ENCODE results near the gene CD4.

The CD4 gene

GRCh38 chr12:6769666-6770065, 19.7 kb upstream of the CD4 start:
- DNase-seq (ENCODE audit: low read depth, low spot score): no peak
- no peak overlapping the region for H3K4me3 ChIP-seq (ENCODE audit: low read depth, low read length)
- in situ Hi-C loops (cut with HindIII; ENCODE audit: low sequenced_read_pairs): no loop called here
- no peak for TF ChIP-seq CTCF (IDR thresholded peaks at IDR 0.05; ENCODE audit: low read depth, low read length)

- in situ Hi-C loops (cut with HindIII; ENCODE audit: low sequenced_read_pairs): no loop called here
- H3K4me3 ChIP-seq (ENCODE audit: low read depth, low read length): no peak overlapping the region
- DNase-seq (ENCODE audit: low read depth, low spot score): no peak
- no peak for TF ChIP-seq CTCF (IDR thresholded peaks at IDR 0.05; ENCODE audit: low read depth, low read length)
Measured at GRCh38 chr12:6770094-6770493, 19.2 kb upstream of the CD4 start.

GRCh38 chr12:6770600-6770999, 18.7 kb upstream of the CD4 start:
- H3K4me3 ChIP-seq (ENCODE audit: low read depth, low read length): no peak overlapping the region
- in situ Hi-C loops (cut with HindIII; ENCODE audit: low sequenced_read_pairs): no loop called here
- no peak for DNase-seq (ENCODE audit: low read depth, low spot score)
- TF ChIP-seq CTCF (IDR thresholded peaks at IDR 0.05; ENCODE audit: low read depth, low read length): no peak

GRCh38 chr12:6771091-6771495, 18.2 kb upstream of the CD4 start:
- in situ Hi-C loops (cut with HindIII; ENCODE audit: low sequenced_read_pairs): no loop called here
- no peak for TF ChIP-seq CTCF (IDR thresholded peaks at IDR 0.05; ENCODE audit: low read depth, low read length)
- no peak overlapping the region for H3K4me3 ChIP-seq (ENCODE audit: low read depth, low read length)
- no peak for DNase-seq (ENCODE audit: low read depth, low spot score)

GRCh38 chr12:6771509-6772330, 17.6 kb upstream of the CD4 start:
- no peak for DNase-seq (ENCODE audit: low read depth, low spot score)
- no peak overlapping the region for H3K4me3 ChIP-seq (ENCODE audit: low read depth, low read length)
- in situ Hi-C loops (cut with HindIII; ENCODE audit: low sequenced_read_pairs): no loop called here
- no peak for TF ChIP-seq CTCF (IDR thresholded peaks at IDR 0.05; ENCODE audit: low read depth, low read length)

GRCh38 chr12:6772331-6772695, 17.0 kb upstream of the CD4 start, which contains the start of gene LAG3:
TSS of gene LAG3 (plus strand) at chr12:6772520. CDS start at chr12:6772853, 333 bp downstream.
- in situ Hi-C loops (cut with HindIII; ENCODE audit: low sequenced_read_pairs): no loop called here
- no peak for TF ChIP-seq CTCF (IDR thresholded peaks at IDR 0.05; ENCODE audit: low read depth, low read length)
- no peak within 1 kb of the TSS for H3K4me3 ChIP-seq (ENCODE audit: low read depth, low read length)
- no peak for DNase-seq (ENCODE audit: low read depth, low spot score)
